GM18526 (cell line): ENCODE data around the gene CALD1.

Experiments
- POLR2A ChIP-seq: IDR thresholded peaks from 3 replicates; pipeline ENCODE4 v1.6.1; 2011; ENCODE audit not compliant: insufficient read length; ENCODE audit errors: extremely low read depth

CALD1 gene, protein sequence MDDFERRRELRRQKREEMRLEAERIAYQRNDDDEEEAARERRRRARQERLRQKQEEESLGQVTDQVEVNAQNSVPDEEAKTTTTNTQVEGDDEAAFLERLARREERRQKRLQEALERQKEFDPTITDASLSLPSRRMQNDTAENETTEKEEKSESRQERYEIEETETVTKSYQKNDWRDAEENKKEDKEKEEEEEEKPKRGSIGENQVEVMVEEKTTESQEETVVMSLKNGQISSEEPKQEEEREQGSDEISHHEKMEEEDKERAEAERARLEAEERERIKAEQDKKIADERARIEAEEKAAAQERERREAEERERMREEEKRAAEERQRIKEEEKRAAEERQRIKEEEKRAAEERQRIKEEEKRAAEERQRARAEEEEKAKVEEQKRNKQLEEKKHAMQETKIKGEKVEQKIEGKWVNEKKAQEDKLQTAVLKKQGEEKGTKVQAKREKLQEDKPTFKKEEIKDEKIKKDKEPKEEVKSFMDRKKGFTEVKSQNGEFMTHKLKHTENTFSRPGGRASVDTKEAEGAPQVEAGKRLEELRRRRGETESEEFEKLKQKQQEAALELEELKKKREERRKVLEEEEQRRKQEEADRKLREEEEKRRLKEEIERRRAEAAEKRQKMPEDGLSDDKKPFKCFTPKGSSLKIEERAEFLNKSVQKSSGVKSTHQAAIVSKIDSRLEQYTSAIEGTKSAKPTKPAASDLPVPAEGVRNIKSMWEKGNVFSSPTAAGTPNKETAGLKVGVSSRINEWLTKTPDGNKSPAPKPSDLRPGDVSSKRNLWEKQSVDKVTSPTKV

DNA sequence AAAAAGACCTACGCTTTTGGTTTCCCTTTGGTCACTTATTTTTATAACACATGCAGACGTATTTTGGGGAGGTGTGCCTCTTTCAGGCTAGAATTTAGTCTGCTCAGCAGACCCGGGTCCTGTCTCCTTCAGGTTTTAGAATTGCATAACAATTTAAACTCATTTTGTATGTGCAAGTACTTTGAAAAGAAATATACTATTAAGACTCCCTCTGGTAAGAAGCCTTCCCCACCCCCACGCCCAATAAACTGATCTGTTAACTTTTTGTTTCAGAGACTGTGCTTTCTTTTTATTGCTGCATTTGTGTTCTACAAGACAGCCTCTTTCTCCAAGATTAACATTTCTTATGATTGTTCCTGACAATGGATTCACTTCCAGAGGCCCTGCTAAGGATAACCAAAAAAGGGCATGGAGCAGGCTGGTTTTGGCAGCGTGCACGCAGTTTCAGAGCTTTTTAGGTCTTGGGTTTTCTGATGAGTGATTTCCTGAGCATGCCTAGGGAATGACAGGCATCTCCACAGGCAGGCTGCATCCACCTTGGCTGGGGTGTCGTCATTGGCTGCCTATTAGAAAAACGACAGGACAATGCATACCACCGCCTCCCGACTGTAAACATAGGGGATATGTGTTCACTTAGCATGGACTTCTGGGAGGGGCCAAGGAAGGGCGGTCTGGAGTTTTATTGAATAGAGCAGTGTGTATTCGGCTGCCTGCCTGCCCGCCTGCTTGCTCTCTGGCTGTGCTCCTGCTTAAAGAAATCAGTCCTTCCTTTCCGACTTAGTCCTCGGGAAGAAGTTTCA, at the start of gene CALD1:
CALD1 (plus strand) TSS at position 694 of the 800 bp plus-strand sequence. CDS start 88,100 bp downstream, outside the sequence.
- TF ChIP-seq POLR2A = no peak

DNA sequence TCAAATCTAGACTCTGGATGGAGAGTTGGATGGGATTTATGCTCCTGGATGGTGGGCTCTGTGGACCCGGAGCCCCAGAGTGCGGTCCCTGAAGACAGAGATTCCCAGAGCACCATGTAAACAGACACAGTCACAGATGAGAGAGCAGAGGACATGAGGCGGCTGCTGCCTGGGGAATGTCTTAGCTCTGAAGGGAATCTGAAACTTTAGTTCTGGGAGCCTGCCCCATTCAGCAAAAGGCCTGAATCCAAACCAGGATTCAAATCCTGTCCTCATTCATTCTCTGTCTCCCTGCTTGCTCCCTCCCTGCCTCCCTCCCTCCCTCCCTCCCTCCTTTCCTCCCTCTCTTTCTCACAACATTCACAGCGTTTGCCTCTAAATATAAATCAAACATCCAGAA, 49.5 kb upstream of the CALD1 start:
- no peak for TF ChIP-seq POLR2A

DNA sequence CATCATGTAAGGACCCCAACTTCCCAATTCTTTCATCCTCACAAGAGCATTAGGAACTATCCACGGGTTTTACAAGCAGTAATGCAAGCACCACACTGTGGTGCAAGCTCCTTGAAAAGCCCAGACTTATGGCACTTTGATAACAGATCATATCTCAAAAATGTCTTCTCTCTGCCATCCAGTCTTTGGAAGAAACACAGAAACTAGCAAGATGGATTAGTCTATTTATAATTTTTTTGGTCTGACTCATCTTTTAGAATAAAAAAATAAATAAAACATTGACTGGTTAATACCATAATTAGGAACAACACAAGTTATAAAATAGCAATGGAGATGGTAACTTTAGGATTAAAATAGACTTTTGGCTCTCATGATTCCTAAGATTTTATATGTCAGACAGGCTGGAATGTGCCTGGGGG, 49.0 kb upstream of the CALD1 start:
- no peak for TF ChIP-seq POLR2A

DNA sequence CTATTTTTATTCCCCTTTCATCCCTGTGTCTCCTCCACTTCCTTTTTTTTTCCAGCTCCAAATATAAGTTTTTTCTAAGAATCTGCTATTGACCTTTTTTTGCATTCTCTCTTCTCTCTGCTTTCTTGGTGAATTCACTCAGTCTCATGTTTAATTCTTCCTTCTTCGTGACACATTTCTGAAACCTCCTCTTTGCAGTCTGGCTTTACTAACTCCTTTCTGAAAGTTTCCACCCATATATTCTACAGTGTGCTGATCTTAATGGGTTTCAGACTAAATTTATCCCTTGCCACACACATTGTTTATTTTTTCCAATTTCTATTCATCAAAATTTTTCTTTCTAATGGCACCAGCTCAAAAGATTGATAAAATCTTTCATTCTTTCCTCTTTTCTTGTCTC, 47.8 kb upstream of the CALD1 start:
- TF ChIP-seq POLR2A = no peak

DNA sequence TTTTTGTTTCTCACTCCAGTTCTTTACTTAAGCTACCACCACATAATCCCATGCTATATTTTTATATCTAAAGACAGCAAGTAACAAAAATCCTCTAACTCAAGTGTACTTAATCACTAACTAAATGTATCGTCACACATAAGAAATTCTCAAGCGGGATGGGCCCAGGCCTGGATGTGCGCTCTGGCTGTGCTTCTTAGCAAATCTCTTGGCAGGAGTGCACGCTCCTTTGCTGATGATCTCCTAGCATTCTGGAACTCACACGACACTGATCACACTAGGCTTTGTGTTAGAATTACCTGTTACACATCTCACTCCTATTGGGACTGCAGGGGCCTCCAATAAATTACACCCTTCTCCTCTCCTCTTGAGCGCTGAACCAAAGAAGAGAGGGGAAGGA, 46.7 kb upstream of the CALD1 start:
- TF ChIP-seq POLR2A = no peak

DNA sequence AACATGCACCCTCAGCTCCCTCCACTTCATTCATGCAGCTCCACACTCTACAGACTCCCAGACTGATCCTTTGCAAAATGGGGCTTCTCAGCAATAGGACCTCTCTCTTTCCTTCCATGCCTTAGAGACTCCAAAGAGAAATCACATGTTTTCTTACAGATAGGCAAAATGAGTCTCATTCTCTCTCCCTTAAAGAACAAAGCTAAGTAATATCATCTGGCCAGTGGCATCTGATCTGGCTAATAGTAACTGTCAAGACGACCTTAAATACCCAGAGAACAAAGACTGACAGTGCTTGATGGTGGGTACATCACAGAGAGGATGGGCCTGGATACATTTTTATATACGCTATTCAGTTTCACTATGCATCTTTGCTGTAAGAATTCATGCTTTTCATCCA, 43.1 kb upstream of the CALD1 start:
- no peak for TF ChIP-seq POLR2A

DNA sequence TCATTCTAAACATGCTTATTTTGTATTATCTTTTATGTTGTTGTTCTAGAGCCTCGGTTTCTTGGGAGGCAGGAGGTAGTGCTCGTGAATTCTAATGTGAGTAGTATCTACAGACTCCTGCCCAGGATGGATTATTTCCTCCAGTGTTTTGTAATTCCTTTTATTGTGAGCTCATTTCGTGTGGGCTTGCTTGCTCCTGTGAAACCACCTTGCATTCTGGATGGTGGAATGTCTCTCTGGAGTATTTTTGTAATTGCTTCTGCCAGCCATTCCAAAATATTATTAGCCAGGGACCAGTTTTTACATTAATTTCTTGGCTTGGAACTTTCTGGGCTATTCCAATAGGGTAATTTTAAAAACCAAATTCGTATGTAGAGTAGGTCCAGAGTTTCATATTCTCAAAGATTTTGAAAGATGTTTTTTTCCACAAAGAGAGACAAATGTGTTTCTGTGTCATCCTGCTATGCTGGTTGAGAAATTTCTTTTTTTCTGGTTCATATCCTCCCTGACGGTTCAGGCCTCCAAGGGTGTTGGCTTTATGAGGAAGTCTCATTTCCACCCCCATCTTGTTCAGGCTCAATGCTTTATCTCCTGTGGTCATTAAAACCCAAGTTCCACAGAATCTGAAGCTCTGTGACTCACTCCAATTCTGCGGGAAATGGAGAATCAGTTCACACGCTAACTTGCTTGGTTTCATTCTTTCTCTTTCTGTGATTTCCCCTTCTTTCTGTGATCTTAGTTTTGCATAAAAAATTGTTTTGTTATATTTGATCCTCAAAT, 41.7 kb upstream of the CALD1 start:
- TF ChIP-seq POLR2A = no peak

DNA sequence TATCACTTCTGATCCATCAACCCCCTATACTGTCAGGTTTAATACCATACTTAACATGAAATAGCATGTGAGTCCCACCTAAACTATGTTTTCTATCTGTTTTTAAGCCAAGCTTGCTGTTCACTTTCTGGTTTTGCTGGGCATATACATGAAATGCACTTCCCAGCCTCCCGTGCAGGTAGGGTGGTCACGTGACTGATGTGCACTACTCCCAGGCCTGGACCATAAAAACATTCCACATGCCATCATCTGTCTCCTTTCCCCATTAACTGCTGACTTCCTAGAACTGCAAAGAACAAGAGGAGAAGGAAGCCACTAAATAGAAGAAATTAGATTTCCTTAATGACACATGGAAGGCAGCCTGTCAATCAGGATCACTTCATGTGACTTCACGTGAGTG, 40.1 kb upstream of the CALD1 start:
- no peak for TF ChIP-seq POLR2A

DNA sequence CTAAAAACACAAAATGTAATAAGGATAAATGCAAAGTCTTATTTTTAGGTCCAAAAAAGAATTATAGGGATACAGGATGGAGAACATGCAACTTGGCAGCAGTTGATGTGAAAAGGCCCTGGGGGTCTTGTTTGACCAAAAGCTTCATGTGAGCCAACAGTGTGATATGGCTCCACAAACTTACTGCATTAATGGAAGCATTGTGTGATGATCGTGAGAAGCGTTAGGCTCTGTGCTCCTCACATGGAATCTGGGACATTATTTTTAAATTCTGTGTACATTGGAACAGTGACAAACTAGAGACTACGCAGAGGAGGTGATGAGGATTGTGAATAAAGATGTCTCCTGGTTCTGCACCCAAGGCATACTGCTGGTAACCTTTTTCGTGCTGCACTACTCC, 39.1 kb upstream of the CALD1 start:
- no peak for TF ChIP-seq POLR2A

DNA sequence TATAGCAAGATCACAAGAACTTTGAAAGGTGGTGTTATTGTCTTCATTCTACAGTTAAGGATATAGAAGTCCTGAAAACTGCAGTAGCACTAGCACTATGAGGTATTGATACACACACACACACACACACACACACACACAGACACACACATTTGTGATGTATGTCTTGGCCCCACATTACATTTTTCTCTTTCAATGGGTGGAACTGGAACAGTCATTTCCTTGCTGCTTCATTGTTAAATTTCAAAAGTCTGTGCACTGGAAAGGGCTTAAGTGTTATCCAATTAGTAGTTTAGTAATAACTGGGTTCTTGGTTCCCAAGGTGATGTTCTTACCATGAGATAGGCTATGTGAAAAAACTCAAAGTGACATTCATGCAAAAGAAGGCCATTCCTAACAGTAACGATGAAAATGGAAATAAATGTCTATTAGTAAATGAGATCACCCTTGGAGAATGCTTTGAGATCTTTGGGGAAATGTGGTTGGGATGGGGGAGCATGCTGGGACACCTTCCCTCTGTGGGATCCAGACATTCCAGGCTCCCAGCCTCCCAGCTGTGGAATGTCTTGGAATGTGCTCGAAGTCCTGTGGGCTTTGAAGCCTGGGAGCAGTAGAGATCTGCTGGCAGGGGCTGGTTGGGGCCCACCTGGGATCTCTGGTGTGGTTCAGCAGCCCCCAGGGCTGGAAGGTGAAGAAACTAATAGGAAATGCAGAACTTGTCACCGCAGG, 37.4 kb upstream of the CALD1 start:
- no peak for TF ChIP-seq POLR2A

DNA sequence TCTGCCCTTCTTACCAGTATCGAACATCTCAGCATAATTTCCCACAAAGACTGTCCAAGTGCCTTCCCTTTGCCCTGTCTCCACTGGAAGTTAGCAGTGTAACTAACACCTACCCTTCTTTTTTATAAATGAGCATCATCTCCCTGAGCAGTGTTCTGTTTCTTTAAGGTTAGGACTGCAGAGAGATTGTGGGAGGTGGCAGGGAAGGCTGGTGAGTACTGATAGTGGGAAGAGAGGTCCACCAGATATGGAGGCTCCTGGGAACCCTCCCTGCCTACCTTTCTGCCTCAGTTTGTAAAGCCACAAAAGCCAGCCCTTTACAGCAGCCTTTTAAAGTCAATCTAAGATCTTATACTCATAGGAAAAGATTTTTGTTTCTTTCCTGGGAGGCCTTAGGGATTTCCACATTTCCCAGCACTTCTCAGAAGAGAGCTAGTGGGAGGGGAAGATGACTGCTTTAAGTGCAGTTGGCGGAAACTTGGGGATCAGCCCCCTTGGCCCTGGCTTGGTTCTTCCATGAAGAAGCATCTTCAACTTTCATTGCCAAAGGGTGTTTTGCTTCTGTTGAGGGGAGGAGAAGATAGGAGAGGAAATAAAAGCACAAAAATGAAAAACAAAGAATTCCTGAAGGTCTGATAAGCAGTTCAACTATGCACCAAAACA, 36.6 kb upstream of the CALD1 start:
- TF ChIP-seq POLR2A = no peak

DNA sequence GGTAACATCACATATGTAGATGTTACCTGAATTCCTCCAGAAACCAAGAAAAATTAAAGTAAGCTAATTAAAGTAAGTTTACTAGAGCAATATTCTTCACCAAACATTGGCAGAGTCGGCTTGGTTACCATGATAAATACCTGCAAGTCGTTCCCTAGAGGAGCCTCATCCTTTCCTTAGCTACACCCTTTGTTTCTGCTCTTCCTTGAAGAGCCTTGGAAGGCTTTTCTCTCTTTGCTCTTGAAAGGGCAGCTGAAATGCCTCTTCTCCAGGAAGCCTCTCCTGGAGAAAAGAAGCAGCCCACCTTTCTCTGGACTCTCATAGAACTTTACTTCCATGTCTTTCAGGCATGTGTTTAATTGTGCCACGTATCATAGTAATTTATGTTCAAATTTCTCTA, 34.9 kb upstream of the CALD1 start:
- no peak for TF ChIP-seq POLR2A

DNA sequence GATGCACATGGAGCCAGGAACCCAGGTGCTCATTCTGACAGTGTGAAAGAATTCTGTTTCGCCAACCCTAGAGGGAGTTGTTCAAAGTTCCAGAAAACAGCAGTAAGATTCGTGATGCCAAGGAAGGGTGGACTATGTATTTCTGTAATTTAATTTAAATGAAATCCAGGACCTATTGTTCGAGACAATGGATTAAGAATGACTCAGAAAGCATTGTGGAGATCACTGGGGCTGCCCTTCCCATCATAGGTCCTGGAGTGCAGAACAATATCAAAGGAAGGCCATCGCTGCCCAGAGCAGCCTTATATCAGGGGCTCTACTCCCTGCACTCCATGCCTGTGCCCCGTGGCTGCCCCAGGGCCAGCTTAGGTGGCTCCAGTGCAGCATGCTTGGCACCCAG, 32.1 kb upstream of the CALD1 start:
- no peak for TF ChIP-seq POLR2A
